ENCODE data around the gene C2CD5.
A peak's percentile ranks its signal among the peaks of the same experiment; 100 is the strongest.

Gene C2CD5, protein sequence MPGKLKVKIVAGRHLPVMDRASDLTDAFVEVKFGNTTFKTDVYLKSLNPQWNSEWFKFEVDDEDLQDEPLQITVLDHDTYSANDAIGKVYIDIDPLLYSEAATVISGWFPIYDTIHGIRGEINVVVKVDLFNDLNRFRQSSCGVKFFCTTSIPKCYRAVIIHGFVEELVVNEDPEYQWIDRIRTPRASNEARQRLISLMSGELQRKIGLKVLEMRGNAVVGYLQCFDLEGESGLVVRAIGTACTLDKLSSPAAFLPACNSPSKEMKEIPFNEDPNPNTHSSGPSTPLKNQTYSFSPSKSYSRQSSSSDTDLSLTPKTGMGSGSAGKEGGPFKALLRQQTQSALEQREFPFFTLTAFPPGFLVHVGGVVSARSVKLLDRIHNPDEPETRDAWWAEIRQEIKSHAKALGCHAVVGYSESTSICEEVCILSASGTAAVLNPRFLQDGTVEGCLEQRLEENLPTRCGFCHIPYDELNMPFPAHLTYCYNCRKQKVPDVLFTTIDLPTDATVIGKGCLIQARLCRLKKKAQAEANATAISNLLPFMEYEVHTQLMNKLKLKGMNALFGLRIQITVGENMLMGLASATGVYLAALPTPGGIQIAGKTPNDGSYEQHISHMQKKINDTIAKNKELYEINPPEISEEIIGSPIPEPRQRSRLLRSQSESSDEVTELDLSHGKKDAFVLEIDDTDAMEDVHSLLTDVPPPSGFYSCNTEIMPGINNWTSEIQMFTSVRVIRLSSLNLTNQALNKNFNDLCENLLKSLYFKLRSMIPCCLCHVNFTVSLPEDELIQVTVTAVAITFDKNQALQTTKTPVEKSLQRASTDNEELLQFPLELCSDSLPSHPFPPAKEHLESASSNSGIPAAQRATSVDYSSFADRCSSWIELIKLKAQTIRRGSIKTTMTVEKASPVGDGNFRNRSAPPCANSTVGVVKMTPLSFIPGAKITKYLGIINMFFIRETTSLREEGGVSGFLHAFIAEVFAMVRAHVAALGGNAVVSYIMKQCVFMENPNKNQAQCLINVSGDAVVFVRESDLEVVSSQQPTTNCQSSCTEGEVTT

DNA sequence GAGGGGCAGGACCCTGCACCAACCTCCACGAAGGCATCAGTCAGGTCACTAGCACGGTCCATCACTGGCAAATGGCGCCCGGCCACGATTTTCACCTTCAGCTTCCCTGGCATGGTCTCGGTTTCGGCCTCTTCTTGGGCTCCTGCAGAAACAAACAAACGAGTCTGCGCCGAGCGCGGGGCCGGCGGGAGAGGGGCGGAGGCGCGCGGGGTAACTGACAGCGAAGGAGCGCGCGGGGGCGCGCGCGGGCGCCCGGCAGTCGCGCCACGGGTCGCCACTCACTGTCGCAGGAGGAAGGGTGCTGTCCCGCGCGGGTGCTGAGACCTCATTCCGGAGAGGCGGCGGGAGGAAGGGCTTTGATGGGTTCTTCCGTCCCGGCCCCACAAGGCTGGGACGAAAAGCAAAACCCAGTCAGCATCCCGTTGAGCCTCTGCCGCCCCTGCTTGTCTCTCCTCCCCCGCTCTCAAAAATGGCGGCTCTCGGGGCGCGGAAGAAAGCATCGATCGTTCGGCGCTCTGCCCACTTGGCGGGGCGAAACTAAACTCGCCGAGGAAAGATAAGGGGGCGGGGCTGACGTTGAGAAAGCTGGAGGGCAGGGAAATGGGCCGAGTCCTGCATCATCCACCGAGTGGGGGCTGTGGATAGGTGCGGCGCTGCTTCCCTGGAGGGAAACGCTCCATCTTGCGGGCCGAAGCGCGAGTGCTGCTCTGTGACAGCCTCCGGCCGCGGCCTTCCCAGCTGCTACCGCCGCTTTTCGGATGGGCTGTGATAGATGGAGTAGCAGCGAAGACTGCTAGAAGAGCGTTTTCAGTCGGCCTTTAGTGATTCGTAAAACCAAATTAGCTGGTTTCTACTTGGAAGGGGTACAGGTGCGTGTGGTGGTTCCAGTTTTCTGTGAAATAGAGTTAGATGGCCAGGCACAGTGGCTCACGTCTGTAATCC lies at the start of gene C2CD5:
Gene C2CD5, minus strand, starts transcription at position 505 of the 942 bp plus-strand sequence. Its CDS starts 392 bp downstream, at position 113.
- DNase-seq = no peak

DNA sequence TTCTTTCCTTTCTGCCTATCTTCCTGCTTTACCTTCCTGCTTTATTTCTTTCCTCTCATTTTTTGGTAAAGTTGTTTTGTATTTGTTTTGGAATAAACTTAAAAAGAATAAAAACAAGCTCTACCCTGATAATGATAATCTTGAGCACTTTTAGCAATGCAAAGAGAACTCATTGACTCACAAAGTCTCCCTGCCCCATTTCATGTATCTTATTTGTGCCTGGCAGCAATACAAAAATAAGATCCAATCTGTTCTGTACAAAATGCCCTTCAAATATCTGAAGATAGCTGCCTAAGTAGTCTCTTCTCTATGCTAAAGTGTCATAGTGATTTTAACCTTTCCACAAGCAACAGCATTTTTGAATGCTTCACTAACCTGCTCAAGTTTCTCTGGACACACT lies 49.5 kb upstream of the C2CD5 start:
- DNase-seq = no peak

DNA sequence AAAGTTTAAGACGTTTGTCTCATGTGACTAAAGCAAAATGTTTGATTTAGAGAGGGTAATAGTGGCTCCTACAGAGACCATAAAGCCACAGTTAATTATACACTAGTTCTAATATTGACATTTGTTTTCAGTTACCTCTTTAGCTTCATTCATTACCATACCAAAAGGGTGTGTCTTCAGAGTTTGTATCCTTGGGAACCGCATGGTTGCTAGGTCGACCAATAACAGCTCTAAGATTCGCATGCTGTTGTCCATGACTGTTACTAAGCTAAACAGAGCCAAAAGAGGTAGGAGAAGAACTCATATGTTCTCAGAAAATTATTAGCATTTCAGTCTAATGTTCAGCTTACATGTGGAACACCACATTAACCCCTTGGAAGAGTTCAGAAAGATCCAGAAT lies 44.5 kb upstream of the C2CD5 start:
- DNase-seq = no peak

DNA sequence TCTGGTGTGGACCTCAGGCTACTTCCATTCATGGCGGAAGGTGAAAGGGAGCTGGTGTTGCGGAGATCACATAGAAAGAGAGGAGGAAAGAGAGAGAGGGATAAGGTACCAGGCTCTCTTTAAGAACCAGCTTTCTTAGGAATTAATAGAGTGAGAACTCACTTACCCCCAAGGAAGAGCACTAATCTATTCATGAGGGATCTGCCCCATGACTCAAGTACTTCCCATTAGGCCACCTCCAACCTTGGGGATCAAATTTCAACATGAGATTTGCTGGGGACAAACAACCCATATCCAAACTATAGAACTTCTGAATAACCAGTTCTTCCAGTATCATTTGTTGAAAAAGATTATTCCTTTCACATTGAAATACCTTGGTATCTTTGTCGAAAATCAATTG lies 34.0 kb upstream of the C2CD5 start:
- DNase-seq = no peak

DNA sequence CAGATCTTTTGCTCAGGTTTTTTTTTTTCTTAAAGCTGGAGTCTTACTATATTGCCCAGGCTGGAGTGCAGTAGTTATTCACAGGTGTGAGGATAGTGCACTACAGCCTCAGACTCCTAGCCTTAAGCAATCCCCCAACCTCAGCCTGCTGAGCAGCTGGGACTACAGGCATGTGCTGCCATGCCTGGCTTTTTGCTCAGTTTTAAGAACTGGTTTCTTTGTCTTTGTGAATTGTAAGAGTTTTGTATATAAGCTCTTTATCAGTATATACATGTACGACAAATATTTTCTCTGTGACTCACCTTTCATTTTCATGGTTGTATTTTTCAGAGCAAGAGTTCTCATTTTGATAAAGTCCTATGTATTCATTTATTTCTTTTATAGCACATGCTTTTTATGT lies 33.3 kb upstream of the C2CD5 start:
- DNase-seq = no peak

DNA sequence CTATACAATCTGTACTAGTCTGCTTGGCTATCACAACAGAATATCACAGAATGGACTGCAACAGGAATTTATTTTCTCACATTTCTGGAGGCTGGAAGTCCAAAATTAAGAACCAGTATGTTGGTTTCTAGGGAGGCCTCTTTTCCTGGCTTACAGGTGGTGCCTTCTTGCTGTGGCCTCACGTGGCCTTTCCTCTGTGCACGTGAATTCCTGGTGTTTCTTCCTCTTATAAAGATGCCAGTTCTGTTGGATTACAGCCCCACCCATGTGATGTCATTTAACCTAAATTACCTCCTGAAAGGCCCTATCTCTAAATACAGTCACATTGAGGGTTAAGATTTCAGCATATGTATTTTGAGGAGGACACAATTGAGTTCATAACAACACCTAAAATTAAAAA lies 32.1 kb upstream of the C2CD5 start:
- DNase-seq = no peak

DNA sequence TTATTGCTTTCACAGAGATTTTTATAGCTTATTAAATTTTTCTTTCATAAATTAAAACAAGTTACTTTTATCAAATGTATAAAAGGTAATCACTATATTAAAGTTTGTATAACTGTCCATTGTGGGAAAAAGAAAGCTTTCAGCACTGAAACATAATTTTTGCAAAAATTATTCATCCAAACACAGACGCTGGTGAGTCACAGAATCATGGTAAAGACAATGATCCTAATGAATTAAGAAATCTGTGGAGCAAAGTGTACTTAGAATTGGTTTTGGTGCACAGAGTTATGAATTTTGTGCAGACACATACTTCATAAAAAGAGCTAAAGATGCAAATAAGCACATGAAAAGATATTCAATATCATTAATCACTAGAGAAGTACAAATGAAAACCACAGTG lies 31.7 kb upstream of the C2CD5 start:
- DNase-seq = no peak

DNA sequence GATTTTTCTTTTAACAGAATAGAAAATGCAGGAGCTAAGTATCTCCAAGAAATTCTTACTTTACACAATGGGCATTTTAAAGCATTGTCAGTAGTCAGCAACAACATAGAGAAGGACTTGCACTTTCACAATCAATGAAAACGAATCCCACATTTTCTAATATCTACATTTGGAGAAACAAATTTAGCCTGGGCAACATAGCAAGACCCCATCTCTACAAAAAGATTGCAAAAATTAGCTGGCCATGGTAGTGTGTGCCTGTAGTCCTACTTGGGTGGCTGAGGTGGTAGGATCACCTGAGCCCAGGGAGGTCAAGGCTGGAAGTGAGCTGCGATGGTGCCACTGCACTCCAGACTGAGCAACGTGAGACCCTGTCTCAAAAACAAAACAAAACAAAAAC lies 30.6 kb upstream of the C2CD5 start:
- DNase-seq = no peak

DNA sequence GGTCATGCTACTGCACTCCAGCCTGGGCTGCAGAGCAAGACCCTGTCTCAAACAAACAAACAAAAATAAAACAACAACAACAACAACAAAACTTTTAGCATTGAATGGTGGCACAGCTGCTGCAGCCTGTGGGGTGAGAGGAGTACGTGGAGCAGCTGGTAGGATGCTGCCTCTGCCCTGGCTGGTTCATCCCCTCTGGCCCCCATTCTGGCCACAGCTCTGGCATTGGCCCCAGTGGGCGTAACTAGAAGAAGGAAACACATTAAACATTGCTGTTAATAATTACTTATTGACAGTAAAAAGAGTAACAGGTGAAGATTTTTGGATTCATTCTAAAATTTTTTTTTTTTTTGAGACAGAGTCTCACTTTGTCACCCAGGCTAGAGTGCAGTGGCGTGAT lies 28.8 kb upstream of the C2CD5 start:
- DNase-seq = no peak

DNA sequence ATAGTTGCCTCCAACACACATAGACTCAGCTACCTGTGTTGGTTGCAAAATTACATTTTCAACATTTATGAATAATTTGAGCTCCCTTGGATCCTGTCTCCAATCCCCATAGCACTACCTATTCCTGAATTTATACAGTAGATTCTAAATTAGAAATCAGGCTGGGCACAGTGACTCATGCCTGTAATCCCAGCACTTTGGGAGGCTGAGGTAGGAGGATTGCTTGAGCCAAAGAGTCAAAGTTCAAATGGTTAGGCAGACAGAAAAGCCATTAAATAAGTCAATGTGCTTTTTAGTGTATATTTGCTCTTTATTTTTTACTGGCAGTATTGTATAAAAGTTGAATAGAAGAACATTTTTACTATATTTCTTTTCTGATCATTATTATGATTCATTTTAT lies 24.9 kb upstream of the C2CD5 start:
- DNase-seq = no peak

DNA sequence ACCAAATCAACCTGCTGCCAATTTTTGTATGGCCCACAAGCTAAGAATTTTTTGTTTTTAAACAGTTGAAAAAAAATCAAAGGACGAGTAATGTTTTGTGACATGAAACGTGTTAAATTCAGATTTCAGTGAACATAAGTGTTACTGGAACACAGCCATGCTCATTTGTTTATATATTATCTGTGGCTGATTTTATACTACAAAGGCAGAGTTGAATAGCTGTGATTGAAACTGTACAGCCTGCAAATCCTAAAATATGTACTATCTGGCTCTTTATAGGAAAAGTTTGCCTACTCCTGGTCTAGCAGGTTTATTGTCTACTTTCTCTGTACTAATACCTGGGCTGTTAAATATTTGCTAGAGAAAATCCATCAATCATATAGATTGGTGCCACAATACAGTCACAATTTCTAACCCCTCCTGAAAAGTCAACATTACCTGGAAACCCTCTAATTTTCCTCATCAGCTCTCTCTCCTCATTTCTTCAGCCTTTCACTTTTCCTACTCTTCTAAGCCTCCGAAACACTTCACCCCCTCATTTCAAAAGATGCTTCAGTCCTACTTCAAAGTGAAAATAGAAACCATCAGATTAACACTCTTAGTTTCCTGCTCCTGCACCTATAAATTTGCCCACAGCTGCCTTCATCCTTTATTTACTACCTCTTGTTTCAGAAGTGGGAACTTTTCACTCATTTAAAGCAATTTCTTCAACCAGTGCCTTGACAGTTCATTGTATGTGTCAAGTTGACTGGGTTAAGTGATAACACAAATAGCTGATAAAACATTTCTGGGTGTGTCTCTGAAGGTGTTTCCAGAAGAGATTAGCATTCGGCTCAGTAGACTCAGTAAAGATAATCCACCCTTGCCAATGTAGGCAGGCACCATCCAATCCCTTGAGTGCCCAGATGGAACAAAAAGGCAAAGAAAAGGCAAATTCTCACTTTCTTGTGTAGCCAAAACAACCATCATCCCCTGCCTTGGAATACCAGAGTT lies 18.0 kb upstream of the C2CD5 start:
- no peak for DNase-seq

DNA sequence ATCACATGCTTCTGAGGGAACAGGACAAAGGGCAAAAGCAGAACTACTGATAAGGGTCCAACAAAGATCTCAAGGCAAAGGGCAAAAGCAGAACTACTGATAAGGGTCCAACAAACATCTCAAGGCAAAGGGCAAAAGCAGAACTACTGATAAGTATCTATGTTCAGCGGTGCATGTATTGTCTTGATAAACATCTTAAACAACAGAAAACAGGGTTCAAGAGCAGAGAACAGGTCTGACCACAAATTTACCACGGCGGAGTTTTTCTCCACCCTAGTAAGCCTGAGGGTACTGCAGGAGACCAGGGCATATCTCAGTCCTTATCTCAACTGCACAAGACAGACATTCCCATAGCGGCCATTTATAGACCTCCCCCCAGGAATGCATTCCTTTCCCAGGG lies 10.4 kb upstream of the C2CD5 start:
- DNase-seq = peak; percentile 58

DNA sequence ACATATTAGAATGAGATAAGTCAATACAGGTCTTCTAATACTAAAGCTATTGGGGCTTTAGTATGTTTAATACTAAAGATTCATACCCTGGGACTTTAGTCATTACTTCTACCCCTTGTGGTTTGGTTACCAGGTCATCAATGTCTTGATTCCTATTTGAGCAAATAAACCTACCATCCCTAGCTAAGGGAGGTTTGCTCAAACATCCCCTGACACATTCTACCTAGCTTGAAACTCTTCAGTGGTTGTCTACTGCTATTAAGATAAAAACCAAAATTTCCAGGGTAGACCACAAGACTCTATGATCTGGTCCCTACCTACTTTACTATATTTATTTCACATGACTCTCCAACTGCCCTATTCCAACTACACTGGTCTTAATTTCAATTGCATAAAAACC lies 7.3 kb upstream of the C2CD5 start:
- DNase-seq = no peak

DNA sequence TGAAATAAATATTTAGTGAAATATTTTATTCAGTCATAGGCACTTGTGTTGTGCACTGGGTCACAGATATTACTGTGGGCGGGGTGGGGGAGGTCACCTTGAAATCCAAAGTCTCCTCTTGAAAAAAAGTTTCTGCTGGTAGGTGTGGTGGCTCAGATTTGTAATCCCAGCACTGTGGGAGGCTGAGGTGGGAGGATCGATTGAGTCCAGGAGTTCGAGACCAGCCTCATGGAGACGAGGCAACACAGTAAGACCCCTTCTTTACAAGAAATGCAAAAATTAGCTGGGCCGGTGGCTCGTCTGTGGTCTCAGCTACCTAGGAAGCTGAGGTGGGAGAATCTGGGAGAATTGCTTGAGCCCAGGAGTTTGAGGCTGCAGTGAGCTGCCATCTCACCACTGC lies 913 bp upstream of the C2CD5 start:
- no peak for DNase-seq

DNA sequence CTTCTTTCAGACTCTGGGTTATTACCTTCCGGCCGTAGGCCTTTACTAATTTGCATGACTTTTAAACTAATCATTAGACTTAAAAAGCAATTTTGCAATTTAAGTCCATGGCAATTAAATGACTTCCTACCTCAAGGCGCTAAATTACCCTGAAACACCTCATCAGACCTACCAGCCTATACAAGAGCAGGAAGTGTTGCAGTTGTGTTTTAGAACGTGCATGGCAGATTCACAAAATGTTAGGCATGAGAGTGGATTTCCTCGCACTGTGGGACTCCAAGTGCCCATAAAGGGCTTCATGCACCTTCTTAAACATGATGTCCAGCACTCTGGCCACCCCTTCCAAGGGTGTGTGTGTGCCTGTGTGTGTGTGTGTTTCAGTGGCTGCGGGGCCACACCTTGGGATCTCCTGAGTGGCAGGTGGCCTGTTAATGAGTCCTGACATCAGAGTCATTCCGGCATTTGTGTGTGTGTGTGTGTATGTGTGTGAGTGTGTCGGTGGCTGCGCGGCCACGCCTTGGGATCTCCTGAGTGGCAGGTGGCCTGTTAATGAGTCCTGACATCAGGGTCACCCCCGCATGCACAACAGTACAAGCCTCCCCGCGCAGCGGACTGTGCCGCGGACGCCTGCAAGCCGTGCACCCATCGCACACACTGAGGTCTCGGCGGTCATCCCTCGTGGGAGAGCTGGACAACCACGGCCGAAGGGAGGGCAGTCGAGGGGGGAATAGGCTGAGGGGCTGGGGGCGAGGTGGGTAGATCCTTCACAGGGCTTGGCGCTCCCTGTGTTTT lies 900 bp downstream of the C2CD5 start:
- no peak for DNase-seq

DNA sequence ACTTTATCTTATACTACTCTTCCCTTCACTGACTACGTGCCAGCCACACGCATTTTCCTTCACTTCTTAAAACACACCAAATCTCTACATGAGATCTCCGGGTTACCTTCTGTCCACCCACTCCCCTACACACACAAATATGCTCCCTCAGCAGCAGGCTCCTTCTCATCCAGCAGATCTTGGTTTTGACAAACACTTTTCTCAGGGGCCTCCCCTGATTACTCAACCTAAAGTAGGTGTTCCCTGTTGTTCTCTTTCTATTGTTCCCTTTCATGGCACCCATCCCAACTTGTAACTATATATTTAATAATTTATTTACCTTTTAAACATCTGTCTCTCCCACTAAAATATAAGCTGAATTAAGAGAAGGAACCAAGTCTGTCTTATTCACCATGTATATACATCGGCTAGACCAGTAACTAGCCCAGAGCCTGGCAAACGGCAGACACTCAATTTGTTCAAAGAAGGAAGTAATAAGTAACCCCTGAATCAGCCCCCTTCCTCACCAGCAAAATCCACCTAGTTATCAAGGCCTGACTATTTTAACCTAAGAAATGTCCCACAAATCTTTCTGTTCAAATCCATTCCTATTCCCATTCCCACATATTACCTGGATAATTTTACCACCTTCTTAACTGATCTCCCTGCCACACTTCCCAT lies 2.7 kb downstream of the C2CD5 start:
- DNase-seq = no peak

DNA sequence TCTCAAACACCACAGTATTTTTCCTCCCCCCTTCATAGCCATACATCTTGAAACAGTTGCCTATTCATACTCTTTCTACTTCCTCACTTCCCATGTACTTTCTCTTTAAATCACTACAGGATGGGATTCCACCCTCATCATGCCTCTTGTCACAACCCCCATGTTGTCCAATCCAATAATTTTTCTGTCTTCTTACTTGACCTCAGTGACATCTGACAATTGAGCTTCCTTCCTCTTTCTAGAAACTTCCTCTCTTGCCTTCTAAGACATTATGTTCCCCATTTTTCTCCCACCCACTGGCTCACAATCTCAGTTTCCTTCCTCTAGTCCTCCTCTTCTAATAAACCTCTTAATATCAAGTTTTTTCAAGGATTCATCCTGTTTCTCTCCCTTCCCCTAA lies 5.3 kb downstream of the C2CD5 start:
- DNase-seq = peak; percentile 80

DNA sequence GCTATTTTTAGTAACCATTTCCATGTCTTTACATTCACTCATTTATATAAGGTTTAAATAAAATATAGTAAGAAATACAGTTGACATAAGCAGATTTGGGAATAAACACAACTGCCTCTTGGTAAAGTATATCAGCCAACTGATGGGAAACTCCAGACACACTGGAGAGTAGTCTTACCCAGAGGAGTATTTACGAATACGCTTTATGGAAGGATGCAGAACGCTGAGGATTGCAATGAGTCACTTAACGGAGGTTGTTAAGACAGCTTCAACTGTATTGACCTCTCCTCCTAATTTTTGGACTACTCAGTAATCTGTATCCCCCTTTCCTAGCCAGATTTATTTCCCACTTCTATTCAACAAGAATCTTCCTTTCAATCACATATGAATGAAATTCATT lies 6.0 kb downstream of the C2CD5 start:
- no peak for DNase-seq

DNA sequence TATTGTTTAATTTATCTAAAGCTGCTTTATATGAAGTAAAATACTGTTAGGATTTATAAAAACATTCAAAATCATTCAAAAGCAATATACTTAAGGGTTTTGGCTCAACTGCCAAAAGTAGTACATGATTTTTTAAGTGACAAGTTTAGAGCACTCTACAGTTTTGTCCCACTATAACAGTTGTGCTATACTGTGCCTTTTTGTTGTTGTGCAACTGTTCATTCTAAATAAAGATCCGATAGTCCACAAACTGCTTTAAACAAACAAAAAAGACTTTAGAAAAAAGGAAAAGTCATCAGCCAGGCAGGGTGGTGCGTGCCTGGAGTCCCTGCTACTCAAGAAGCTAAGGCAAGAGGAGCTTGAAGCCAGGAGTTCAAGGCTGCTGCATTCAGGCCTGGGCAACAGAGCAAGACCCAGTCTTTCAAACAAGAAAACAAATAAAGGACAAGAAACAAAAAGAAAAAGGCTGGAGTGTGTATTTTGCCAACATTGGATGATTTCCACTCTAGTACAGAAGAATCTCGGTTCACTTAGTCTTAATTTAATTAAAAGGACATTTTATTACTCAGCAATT lies 7.3 kb downstream of the C2CD5 start:
- DNase-seq = no peak
